IMR-90 (cell line): ENCODE measurements around the gene SUGP2.

Experiments used
- BHLHE40 ChIP-seq: fragments of 150-350 bp; IDR thresholded peaks from 2 replicates; pipeline ENCODE4 v1.6.1; 2016; ENCODE audit warnings: mild to moderate bottlenecking, low read depth, low read length
- CEBPB ChIP-seq: IDR thresholded peaks from 2 replicates; pipeline ENCODE4 v1.6.1; 2012; ENCODE audit warnings: low read depth, low read length, improper control_type of control experiment
- CTCF ChIP-seq: conservative IDR thresholded peaks from 2 replicates; pipeline ENCODE4 v1.5.1; 2012; ENCODE audit warnings: mild to moderate bottlenecking, low read depth, low read length, improper control_type of control experiment
- MAFK ChIP-seq: IDR thresholded peaks from 2 replicates; pipeline ENCODE4 v1.6.1; 2012; ENCODE audit warnings: low read depth, low read length, improper control_type of control experiment
- POLR2A ChIP-seq: IDR thresholded peaks from 2 replicates; pipeline ENCODE4 v1.6.1; 2012; ENCODE audit warnings: mild to moderate bottlenecking, low read depth, low read length
- RAD21 ChIP-seq: IDR thresholded peaks from 2 replicates; pipeline ENCODE4 v1.6.1; 2012; ENCODE audit warnings: low read length, improper control_type of control experiment
- RCOR1 ChIP-seq: IDR thresholded peaks from 2 replicates; pipeline ENCODE4 v1.6.1; 2012; ENCODE audit warnings: mild to moderate bottlenecking, low read length, improper control_type of control experiment; ENCODE audit not compliant: insufficient replicate concordance
- SMC3 ChIP-seq: fragments of 150-350 bp; IDR thresholded peaks from 2 replicates; pipeline ENCODE4 v1.6.1; 2016; ENCODE audit warnings: low read depth, mild to moderate bottlenecking, antibody characterized with exemption, low read length, moderate library complexity
- TF ChIP-seq, protein P1 (sequence below): fragments of 150-350 bp; IDR thresholded peaks from 2 replicates; pipeline ENCODE4 v1.6.1; 2016; ENCODE audit warnings: low read depth, mild to moderate bottlenecking, low read length, moderate library complexity, borderline replicate concordance

DNA sequence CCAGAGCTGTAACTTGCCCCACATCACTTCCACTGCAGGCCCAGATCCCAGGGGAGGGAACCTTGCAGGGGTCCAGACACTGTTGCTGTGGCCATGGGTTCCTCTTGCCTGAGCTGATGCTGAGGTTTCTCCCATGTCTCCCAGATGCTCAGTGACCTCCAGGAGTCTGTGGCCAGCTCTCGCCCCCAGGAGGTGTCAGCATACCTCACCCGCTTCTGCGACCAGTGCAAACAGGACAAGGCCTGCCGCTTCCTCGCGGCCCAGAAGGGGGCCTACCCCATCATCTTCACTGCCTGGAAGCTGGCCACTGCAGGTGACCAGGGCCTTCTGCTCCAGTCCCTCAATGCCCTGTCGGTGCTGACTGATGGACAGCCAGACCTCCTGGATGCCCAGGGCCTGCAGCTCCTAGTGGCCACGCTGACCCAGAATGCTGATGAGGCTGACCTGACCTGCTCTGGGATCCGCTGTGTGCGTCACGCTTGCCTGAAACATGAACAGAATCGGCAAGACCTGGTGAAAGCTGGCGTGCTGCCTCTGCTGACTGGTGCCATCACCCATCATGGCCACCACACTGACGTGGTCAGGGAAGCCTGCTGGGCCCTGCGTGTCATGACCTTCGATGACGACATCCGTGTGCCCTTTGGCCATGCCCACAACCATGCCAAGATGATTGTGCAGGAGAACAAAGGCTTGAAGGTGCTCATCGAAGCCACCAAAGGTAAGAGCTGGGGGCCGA, 18.3 kb upstream of the SUGP2 start:
- TF ChIP-seq POLR2A = no peak
- TF ChIP-seq CEBPB = no peak
- no peak for TF ChIP-seq CTCF
- no peak for TF ChIP-seq SMC3
- no peak for TF ChIP-seq BHLHE40
- no peak for TF ChIP-seq RAD21
- TF ChIP-seq RCOR1 = no peak
- TF ChIP-seq, protein P1, sequence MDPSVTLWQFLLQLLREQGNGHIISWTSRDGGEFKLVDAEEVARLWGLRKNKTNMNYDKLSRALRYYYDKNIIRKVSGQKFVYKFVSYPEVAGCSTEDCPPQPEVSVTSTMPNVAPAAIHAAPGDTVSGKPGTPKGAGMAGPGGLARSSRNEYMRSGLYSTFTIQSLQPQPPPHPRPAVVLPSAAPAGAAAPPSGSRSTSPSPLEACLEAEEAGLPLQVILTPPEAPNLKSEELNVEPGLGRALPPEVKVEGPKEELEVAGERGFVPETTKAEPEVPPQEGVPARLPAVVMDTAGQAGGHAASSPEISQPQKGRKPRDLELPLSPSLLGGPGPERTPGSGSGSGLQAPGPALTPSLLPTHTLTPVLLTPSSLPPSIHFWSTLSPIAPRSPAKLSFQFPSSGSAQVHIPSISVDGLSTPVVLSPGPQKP = no peak
- TF ChIP-seq MAFK = no peak
